ENCODE data around the gene TARDBP. TPM values are rescaled to one million over a fixed set of nuclear protein-coding genes. Genes with fewer than 3 reads are reported as not detected.

Gene TARDBP
- total RNA-seq, 4 donors from 2014 or later: 118 to 265 (median 172) TPM

GRCh38 chr1:11056504-11056903 is 44.0 kb downstream of the TARDBP start:
- intact Hi-C loops (cut with DNase I): no loop called here
- H3K4me3 ChIP-seq (replicated peaks in 1 of 3): no peak overlapping the region
- WGBS, 2 donors: 94 to 96% methylated on average over 5 to 7 of the region's 7 CpGs
- peaks cover 18 to 23% of the 10 kb centered on the region in 2 donors for H3K36me3 ChIP-seq
- TF ChIP-seq POLR2A (IDR thresholded peaks at IDR 0.05): no peak
- no peak for TF ChIP-seq CTCF (IDR thresholded peaks at IDR 0.05)
- no peak for DNase-seq
- H3K4me1 ChIP-seq: peaks cover 12 to 17% of the 10 kb centered on the region in 2 donors
- no peaks in the 10 kb centered on the region for H3K9me3 ChIP-seq
- H3K27ac ChIP-seq: no peak overlapping the region
- no peaks in the 10 kb centered on the region for H3K27me3 ChIP-seq

- H3K27me3 ChIP-seq: no peaks in the 10 kb centered on the region
- H3K27ac ChIP-seq: no peak overlapping the region
- 92 to 94% methylated on average over 8 of the region's 8 CpGs for WGBS, 2 donors
- DNase-seq: no peak
- intact Hi-C loops (cut with DNase I): no loop called here
- H3K36me3 ChIP-seq: peaks cover 18 to 23% of the 10 kb centered on the region in 2 donors
- TF ChIP-seq CTCF (IDR thresholded peaks at IDR 0.05): no peak
- TF ChIP-seq POLR2A (IDR thresholded peaks at IDR 0.05): no peak
- H3K9me3 ChIP-seq: no peaks in the 10 kb centered on the region
- peaks cover 12 to 17% of the 10 kb centered on the region in 2 donors for H3K4me1 ChIP-seq
- no peak overlapping the region for H3K4me3 ChIP-seq (replicated peaks in 1 of 3)
Observed at GRCh38 chr1:11057477-11057876, 45.0 kb downstream of the TARDBP start.

GRCh38 chr1:11058026-11058425 is 45.6 kb downstream of the TARDBP start:
- Histone ChIP-seq H3K27ac (no peak overlapping the region), H3K27me3 (no peaks in the 10 kb centered on the region), H3K4me3 (replicated peaks in 1 of 3) (no peak overlapping the region), H3K36me3 (peaks cover 18 to 23% of the 10 kb centered on the region in 2 donors), H3K9me3 (no peaks in the 10 kb centered on the region), H3K4me1 (peaks cover 12 to 17% of the 10 kb centered on the region in 2 donors)
- TF ChIP-seq POLR2A (IDR thresholded peaks at IDR 0.05) (no peak), CTCF (IDR thresholded peaks at IDR 0.05) (no peak)
- 96 to 99% methylated on average over 14 of the region's 14 CpGs for WGBS, 2 donors
- intact Hi-C loops (cut with DNase I): no loop called here
- no peak for DNase-seq

- Histone ChIP-seq H3K4me3 (replicated peaks in 1 of 3) (peak overlapping the region in 1 of 3 donors; percentile 97), H3K27ac (peak overlapping the region in 1 of 3 donors; percentile 21), H3K9me3 (no peaks in the 10 kb centered on the region), H3K4me1 (peaks cover 12 to 17% of the 10 kb centered on the region in 2 donors), H3K27me3 (no peaks in the 10 kb centered on the region), H3K36me3 (peaks cover 18 to 23% of the 10 kb centered on the region in 2 donors)
- 55 to 65% methylated on average over 23 to 28 of the region's 28 CpGs for WGBS, 2 donors
- DNase-seq: no peak
- intact Hi-C loops (cut with DNase I): no loop called here
- TF ChIP-seq CTCF (IDR thresholded peaks at IDR 0.05): no peak
- no peak for TF ChIP-seq POLR2A (IDR thresholded peaks at IDR 0.05)
Observed at GRCh38 chr1:11058595-11059154, 46.2 kb downstream of the TARDBP start.

GRCh38 chr1:11059155-11059967 is 46.9 kb downstream of the TARDBP start:
- H3K27ac ChIP-seq: peak overlapping the region in 1 of 3 donors; percentile 21
- DNase-seq: peak in 1 of 2 donors; percentile 8
- 6% methylated on average over 15 to 24 of the region's 72 CpGs for WGBS, 2 donors

More at GRCh38 chr1:11059155-11059967, 46.9 kb downstream of the TARDBP start:
- TF ChIP-seq CTCF (IDR thresholded peaks at IDR 0.05) (no peak), POLR2A (IDR thresholded peaks at IDR 0.05) (no peak)
- Histone ChIP-seq H3K4me1 (peaks cover 12 to 17% of the 10 kb centered on the region in 2 donors), H3K9me3 (no peaks in the 10 kb centered on the region), H3K36me3 (peaks cover 18 to 21% of the 10 kb centered on the region in 2 donors), H3K4me3 (replicated peaks in 1 of 3) (peak overlapping the region; percentile 68 to 97 (median 95)), H3K27me3 (no peaks in the 10 kb centered on the region)
- intact Hi-C loops (cut with DNase I): no loop called here
